HG02870 (cell line): ENCODE results near the gene CCDC38.

ENCODE experiments used
- ATAC-seq: cut with Tn5 transposase; IDR thresholded peaks from one replicate; pipeline ENCODE4 v1.9.1; 2021; ENCODE audit warnings: mild to moderate bottlenecking, moderate library complexity; ENCODE audit not compliant: unreplicated experiment

The CCDC38 gene

DNA sequence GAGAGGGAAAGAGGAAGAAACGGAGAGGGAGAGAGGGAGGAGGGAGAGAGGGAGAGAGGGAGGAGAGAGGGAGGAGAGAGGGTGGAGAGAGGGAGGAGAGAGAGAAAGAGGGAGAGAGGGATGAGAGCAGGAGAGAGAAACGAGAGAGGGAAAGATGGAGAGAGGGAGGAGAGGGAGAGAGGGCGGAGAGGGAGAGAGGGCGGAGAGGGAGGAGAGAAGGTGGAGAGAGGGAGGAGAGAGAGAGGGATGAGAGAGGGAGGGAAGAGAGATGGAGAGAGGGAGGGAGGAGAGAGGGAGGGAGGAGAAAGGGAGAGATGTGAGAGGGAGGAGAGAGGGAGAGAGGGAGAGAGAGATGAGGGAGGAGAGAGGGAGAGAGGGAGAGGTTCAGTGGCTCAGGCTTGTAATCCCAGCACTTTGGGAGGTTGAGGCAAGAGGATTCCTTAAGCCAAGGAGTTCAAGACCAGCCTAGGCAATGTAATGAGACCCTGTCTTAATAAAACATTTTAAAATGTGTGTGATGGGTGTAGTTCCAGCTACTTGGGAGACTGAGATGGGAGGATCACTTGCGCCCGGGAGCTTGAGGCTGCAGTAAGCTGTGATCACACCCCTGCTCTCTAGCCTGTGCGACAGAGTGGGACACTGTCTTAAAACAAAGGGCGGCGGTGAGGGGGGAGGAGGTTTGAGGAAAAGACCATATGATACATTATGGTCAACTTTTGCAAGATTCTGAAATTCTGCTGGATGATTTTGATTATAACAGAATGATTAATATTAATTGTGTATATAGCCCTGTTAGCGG, 105.0 kb downstream of the CCDC38 start:
- ATAC-seq, result no peak

DNA sequence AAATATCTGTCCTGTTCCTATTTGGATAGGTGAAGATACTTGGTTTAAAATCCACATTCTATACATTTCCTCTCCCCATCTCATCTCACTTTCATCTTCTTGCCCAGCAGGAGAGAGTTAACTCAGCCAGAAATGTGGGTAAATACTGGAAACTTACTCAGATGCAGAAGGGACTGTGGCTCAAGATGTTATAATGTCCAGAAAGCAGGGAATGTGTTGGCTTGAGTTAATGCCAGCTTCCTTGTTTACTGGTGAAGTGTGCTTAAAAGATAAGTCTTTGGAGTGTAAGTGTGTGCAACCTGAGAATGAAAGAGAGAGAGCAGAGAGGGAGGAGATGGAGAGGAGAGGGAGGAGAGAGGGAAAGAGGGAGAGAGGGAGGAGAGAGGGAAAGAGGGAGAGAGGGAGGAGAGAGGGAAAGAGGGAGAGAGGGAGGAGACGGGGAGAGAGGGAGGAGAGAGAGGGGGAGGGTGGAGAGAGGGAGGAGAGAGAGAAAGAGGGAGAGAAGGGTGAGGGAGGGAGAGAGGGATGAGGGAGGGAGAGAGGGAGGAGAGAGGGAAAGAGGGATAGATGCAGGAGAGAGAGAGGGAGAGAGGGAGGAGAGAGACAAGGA, 105.7 kb downstream of the CCDC38 start:
- ATAC-seq, result no peak

DNA sequence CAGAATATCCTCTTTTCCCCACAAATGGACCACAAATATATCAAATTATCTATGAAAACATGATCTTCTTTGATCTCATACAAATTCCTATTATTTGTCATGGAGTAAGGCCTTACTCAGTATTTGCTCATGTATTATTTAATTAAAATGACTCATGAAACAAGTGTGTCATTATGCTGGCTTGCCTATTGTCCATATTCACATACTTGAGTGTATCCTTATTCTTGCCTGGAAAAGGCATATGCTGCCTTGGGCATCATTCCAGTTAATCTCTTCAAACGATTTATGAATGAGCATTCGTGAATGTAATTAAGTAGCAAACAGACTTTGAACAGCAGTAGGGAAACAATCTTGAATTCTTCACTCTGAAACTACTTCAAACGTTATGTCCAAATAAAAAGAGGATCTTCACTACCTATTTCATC, 106.2 kb downstream of the CCDC38 start:
- ATAC-seq, result no peak

DNA sequence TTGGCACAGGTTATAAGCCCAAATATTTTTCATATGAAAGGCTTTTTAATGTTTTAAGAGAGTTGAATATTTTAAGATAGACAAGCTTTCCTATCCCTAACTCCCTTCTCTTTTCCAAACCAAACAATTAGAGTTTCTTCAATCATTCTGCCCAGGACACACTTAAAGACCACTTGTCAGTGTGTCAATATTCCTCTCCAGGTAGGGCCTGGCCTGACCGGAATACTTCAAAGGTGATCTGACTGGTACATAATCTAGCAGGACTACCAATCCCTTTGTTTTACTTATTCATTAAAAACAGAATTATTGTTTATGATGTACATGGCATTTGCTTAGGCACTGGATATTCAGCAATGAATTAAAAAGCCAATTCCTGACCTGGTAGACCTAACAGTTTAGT, 107.8 kb downstream of the CCDC38 start:
- ATAC-seq, result no peak

DNA sequence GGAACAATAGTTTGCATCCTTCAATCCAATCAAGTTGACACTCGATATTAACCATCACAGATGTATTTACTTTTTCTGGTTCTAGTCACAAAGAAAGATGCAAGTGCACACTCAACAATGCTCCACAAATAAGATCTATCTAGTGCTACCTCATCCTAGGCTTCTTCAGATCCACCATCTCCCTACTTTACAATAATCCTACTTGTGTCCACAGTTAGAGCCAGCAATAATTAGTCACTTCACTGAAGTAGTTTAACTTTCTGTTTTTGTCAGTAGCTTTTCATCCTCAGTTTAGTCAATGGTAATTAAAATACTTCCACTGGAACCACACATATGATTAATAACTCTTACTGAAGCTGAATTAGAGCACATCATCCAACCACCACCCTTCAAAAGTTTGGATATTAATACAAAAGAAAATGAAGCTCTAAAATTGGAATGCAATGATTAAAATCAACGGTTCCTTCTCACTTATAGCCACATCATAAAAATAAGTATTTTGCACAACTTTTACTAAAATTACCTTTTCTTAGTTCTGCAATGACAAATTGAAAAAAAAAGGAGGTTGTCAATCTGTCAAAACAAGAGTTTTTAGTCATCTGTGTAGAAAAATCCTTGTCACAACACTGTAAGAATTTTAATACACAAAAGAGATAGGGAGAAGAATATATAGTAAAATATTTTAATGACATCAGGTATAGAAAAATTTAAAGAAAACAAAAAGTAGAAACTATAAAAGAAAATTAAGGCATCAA, 111.9 kb downstream of the CCDC38 start:
- ATAC-seq, result peak; percentile 38

DNA sequence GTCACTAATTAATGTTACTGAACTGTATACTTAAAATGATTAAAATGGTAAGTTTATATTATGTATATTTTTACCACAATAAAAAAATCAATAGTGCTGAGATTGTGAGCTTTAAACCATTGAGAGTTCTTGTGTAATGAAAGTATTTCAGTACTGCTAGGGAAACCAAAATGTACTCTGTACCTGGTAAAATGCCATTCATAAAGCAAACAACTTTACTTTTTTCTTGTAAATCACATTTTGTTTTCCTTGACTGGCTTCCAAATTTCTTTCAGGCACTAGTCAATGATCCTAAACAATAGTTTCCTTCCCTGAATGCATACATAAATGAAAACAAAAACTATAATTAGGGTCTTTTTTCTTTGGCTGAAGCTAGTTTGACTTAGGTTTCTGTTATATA, 113.0 kb downstream of the CCDC38 start:
- ATAC-seq, result no peak

DNA sequence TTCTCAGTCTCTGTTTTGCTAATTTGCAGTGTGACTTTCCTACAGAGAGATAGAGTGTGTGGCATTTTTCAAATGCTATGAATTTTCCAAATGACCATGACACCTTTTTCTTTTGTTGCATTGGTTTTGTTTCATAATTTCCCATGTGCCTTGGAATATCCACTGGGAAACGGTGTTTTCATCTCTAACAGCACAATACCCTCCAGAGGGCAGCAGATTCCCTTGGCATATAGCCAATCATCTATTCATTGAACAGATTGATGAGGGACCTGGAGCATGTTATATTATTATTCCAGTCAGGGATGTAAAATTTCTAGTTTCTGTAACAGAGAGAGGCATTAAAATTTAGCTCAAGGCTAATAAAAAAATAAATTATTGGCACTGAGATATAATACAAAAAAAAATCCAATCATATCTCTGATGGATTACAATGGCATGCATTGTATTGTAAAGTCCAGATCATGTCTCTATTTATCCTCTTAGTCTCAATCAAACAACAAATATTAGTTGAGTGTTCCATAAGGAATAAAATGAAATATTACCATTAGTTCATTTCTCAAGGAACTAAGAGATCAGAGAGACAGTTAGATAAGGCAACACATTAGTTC, 122.2 kb downstream of the CCDC38 start:
- no peak for ATAC-seq
